Gastrocnemius medialis (tissue), 4 donors: ENCODE results near the gene TM2D1.

Source experiments
- CTCF ChIP-seq, 5 experiments: fragments of 450-650 bp in 3 of 5; fragments of 200-600 bp in 2 of 5; sonication (generic) in 2 of 5; IDR thresholded peaks in 4 of 5; conservative IDR thresholded peaks in 1 of 5; 1 replicate in 4 of 5; 2 replicates in 1 of 5; pipeline ENCODE4 v1.5.1; 2016 to 2019; ENCODE audit warnings: antibody characterized with exemption in 5 of 5, mild to moderate bottlenecking in 3 of 5, moderate library complexity in 3 of 5
- POLR2A ChIP-seq, 2 donors: fragments of 450-650 bp; IDR thresholded peaks; one replicate each; pipeline ENCODE4 v1.6.1; 2017; ENCODE audit warnings: antibody characterized with exemption in 2 of 2, mild to moderate bottlenecking in 2 of 2, moderate library complexity in 2 of 2

DNA sequence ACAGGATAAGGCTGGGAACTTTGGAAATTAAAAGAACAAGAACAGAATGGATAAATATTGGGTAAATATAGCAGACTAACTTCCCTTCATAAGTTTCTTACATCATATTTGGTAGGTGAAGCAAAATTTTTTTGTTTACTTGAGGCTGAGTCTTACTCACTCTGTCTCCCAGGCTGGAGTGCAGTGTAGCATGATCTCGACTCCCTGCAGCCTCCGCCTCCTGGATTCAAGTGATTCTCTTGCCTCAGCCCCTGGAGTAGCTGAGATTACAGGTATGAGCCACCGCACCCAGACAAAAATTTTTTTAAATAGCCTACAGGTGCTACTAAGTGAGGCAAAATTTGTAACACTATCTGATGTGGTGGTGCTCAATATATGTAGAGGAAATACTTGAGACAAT lies 50.7 kb downstream of the TM2D1 start:
- no peak for TF ChIP-seq POLR2A (IDR thresholded peaks at IDR 0.05)
- no peak for TF ChIP-seq CTCF (IDR thresholded peaks at IDR 0.05 in 4 of 5, conservative IDR thresholded peaks at IDR 0.05 in 1 of 5)
